ENCODE data around the gene PARP6. TPM values are rescaled to one million over a fixed set of nuclear protein-coding genes. Genes with fewer than 3 reads are reported as not detected.

PARP6 gene
- total and polyA plus RNA-seq, 2 experiments from 2014 or later, result 29.7 to 36.0 TPM

DNA sequence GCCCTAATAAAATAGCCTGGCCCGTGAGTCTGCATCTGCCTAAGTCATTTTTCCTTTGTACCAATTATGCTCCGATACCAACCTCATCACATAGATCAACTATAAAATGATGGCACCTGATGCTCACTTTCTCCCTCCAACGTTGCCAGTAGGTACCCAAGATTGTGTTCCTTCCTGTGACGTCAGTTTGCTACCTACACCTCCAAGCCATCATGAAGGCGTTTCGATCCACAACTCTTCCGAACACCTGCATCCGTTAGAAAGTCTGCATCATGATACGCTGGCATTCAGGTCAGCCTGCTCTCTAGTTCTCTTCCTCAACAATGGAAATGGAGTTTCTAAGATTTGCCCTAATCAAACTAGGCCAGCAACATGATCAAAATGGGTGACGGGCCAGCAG, 49.1 kb downstream of the PARP6 start:
- no peaks in the 10 kb centered on the region for H3K9me3 ChIP-seq (ENCODE audit: low read depth)
- peaks cover 47% of the 10 kb centered on the region for H3K36me3 ChIP-seq (ENCODE audit: low read depth)
- peaks cover 100% of the 10 kb centered on the region for H3K79me2 ChIP-seq (ENCODE audit: insufficient read depth)
- peaks cover 59% of the 10 kb centered on the region for H4K20me1 ChIP-seq (ENCODE audit: insufficient read depth)
- no peaks in the 10 kb centered on the region for H3K27me3 ChIP-seq (replicated peaks; ENCODE audit: insufficient read depth)
- TF ChIP-seq EZH2 (IDR thresholded peaks at IDR 0.05; ENCODE audit: insufficient read depth, poor library complexity, severe bottlenecking), result no peak
- TF ChIP-seq EZH2phosphoT487 (IDR thresholded peaks at IDR 0.05; ENCODE audit: insufficient read depth, low read depth), result no peak
- H3K27ac ChIP-seq, result peak overlapping the region; percentile 64
- in situ Hi-C loops (cut with MboI), result no loop called here
- H3K4me2 ChIP-seq (ENCODE audit: unreplicated experiment), result peak overlapping the region; percentile 60
- H3K4me1 ChIP-seq (ENCODE audit: insufficient read depth), result peaks cover 63% of the 10 kb centered on the region
- 91 to 92% methylated on average over 10 of the region's 10 CpGs for WGBS, 2 experiments (ENCODE audit: low coverage in 1 of 2, low lambda C conversion rate in 2 of 2, missing lambda C conversion rate in 2 of 2)
- H2AFZ ChIP-seq, result no peak overlapping the region
- peaks cover 85% of the 10 kb centered on the region for H3F3A ChIP-seq (ENCODE audit: insufficient read depth)
- peak overlapping the region; percentile 40; the same call in 1 of the 2 replicates for H3K9ac ChIP-seq
- no peak for DNase-seq
- H3K4me3 ChIP-seq, result 0 out of 2 replicates have a peak overlapping the region, but pooled peaks have one; percentile 28
- no peaks in the 10 kb centered on the region for H3K9me2 ChIP-seq (ENCODE audit: insufficient read depth)

DNA sequence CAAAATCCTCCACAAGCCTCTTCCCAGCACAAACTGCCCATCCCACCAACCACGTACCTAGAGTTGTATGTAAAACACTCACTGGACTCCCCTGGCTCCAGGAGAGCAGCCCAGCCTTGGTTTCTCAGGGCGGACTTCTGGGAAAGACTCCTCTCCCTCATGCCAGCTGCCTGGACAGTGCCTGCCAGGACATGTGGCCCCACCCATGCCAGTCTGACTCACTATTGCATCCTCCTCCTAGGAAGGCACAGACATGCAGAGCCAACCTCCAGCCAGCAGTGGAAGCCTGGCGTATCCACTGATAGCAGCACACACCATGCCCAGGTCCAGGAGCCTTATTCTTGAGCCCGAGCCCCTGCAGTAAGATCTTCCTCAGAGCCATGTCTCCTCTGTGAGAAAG, 50.0 kb downstream of the PARP6 start:
- Histone ChIP-seq H3K4me1 (ENCODE audit: insufficient read depth) (peaks cover 62% of the 10 kb centered on the region), H3K9ac (peak overlapping the region; percentile 40), H3K9me2 (ENCODE audit: insufficient read depth) (no peaks in the 10 kb centered on the region), H3F3A (ENCODE audit: insufficient read depth) (peaks cover 86% of the 10 kb centered on the region), H4K20me1 (ENCODE audit: insufficient read depth) (peaks cover 61% of the 10 kb centered on the region), H3K4me2 (ENCODE audit: unreplicated experiment) (peak overlapping the region; percentile 60), H3K79me2 (ENCODE audit: insufficient read depth) (peaks cover 100% of the 10 kb centered on the region), H3K4me3 (peak overlapping the region; percentile 28), H3K27ac (peak overlapping the region; percentile 64), H2AFZ (no peak overlapping the region), H3K36me3 (ENCODE audit: low read depth) (peaks cover 55% of the 10 kb centered on the region), H3K27me3 (replicated peaks; ENCODE audit: insufficient read depth) (no peaks in the 10 kb centered on the region), H3K9me3 (ENCODE audit: low read depth) (no peaks in the 10 kb centered on the region)
- in situ Hi-C loops (cut with MboI), result no loop called here
- DNase-seq, result peak; percentile 89
- TF ChIP-seq EZH2phosphoT487 (IDR thresholded peaks at IDR 0.05; ENCODE audit: insufficient read depth, low read depth) (no peak), EZH2 (IDR thresholded peaks at IDR 0.05; ENCODE audit: insufficient read depth, poor library complexity, severe bottlenecking) (no peak)
- 28 to 30% methylated on average over 4 of the region's 4 CpGs for WGBS, 2 experiments (ENCODE audit: low coverage in 1 of 2, low lambda C conversion rate in 2 of 2, missing lambda C conversion rate in 2 of 2)

DNA sequence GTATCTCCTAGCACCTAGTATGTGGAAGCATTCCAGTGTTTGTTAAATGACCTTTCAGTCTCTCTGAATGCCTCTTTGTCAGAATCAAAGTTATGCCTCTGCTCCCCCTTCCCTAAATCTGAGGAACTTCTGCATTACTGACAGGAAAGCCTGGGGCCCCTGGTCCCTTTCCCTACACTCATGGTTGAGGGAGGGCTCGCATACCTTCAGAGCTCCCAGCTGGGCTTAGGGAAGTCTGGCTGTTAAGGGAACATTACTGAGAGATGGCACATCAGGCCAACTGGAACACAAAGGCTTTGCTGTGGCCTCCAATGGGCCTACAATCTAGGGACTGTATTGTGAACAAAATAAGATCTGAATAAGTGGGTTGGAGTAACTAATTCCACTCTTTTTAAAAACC, 51.7 kb downstream of the PARP6 start:
- Histone ChIP-seq H3K9me3 (ENCODE audit: low read depth) (no peaks in the 10 kb centered on the region), H3K9ac (no peak overlapping the region; the same call in 1 of the 2 replicates)

DNA sequence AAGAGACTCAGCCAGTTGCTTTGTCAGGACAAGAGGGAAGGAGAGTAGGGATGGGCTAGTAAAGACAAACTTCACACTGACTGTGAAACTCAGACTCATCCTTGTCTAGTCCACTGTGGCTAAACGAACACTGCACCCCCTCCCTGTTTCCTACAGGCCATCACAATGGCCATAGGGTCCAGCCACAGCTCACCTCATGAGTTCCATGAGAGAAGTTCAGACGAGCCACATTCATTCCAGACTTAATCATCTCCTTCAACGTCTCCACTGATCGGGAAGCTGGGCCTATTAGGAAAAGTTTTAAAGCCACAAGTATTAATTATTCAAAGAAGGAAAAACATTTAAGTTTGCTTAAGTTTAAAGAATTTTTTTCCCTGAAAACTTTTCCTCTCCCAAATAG, 55.1 kb downstream of the PARP6 start:
- H3K36me3 ChIP-seq (ENCODE audit: low read depth), result peaks cover 83% of the 10 kb centered on the region
- H3K4me1 ChIP-seq (ENCODE audit: insufficient read depth), result peaks cover 15% of the 10 kb centered on the region
- TF ChIP-seq EZH2phosphoT487 (IDR thresholded peaks at IDR 0.05; ENCODE audit: insufficient read depth, low read depth) (no peak), EZH2 (IDR thresholded peaks at IDR 0.05; ENCODE audit: insufficient read depth, poor library complexity, severe bottlenecking) (no peak)
- no peak overlapping the region for H3K9ac ChIP-seq
- H3K27me3 ChIP-seq (replicated peaks; ENCODE audit: insufficient read depth), result no peaks in the 10 kb centered on the region
- no peak overlapping the region for H3K4me2 ChIP-seq (ENCODE audit: unreplicated experiment)
- in situ Hi-C loops (cut with MboI), result no loop called here
- peaks cover 100% of the 10 kb centered on the region for H3K79me2 ChIP-seq (ENCODE audit: insufficient read depth)
- no peaks in the 10 kb centered on the region for H3K9me2 ChIP-seq (ENCODE audit: insufficient read depth)
- peaks cover 41% of the 10 kb centered on the region for H4K20me1 ChIP-seq (ENCODE audit: insufficient read depth)
- no peak overlapping the region for H2AFZ ChIP-seq
- WGBS, 2 experiments (ENCODE audit: low coverage in 1 of 2, low lambda C conversion rate in 2 of 2, missing lambda C conversion rate in 2 of 2), result 44 to 58% methylated on average over 4 of the region's 4 CpGs
- DNase-seq, result no peak
- H3K4me3 ChIP-seq, result no peak overlapping the region
- peak overlapping the region; percentile 28 for H3K27ac ChIP-seq
- peaks cover 90% of the 10 kb centered on the region for H3F3A ChIP-seq (ENCODE audit: insufficient read depth)
- H3K9me3 ChIP-seq (ENCODE audit: low read depth), result no peaks in the 10 kb centered on the region

More for the DNA sequence above, 51.7 kb downstream of the PARP6 start:
- Histone ChIP-seq H3K4me3 (no peak overlapping the region), H3K27me3 (replicated peaks; ENCODE audit: insufficient read depth) (no peaks in the 10 kb centered on the region), H3K79me2 (ENCODE audit: insufficient read depth) (peaks cover 100% of the 10 kb centered on the region), H3K27ac (0 out of 2 replicates have a peak overlapping the region, but pooled peaks have one; percentile 11), H3F3A (ENCODE audit: insufficient read depth) (peaks cover 89% of the 10 kb centered on the region), H2AFZ (no peak overlapping the region), H4K20me1 (ENCODE audit: insufficient read depth) (peaks cover 55% of the 10 kb centered on the region), H3K4me1 (ENCODE audit: insufficient read depth) (peaks cover 46% of the 10 kb centered on the region), H3K4me2 (ENCODE audit: unreplicated experiment) (no peak overlapping the region), H3K36me3 (ENCODE audit: low read depth) (peaks cover 69% of the 10 kb centered on the region), H3K9me2 (ENCODE audit: insufficient read depth) (no peaks in the 10 kb centered on the region)
- no peak for TF ChIP-seq EZH2 (IDR thresholded peaks at IDR 0.05; ENCODE audit: insufficient read depth, poor library complexity, severe bottlenecking)
- TF ChIP-seq EZH2phosphoT487 (IDR thresholded peaks at IDR 0.05; ENCODE audit: insufficient read depth, low read depth), result no peak
- DNase-seq, result no peak
- 90 to 95% methylated on average over 1 of the region's 1 CpG for WGBS, 2 experiments (ENCODE audit: low coverage in 1 of 2, low lambda C conversion rate in 2 of 2, missing lambda C conversion rate in 2 of 2)
- in situ Hi-C loops (cut with MboI), result no loop called here
